GM12892 (cell line): Measurements from ENCODE around the gene WEE1.
"Not testable (repeated sequence)": the region's sequence is repeated elsewhere in the genome, so short reads cannot be mapped to it uniquely, and the experiment has no call there.

ENCODE experiments used
- POLR2A ChIP-seq: IDR thresholded peaks from 2 replicates; pipeline ENCODE4 v1.6.1; 2011; ENCODE audit warnings: low read depth, low read length, control low read depth
- POLR2AphosphoS5 ChIP-seq: IDR thresholded peaks from 2 replicates; pipeline ENCODE4 v1.6.1; 2011; ENCODE audit warnings: low read depth, low read length, control low read depth

- not testable (repeated sequence) for TF ChIP-seq POLR2A, POLR2AphosphoS5
Observed at GRCh38 chr11:9622353-9622752, 48.9 kb downstream of the WEE1 start.
